GM23248 (cell line): Measurements from ENCODE around the gene RNU1-4.
"Not testable (repeated sequence)": the region's sequence is repeated elsewhere in the genome, so short reads cannot be mapped to it uniquely, and the experiment has no call there.

Source experiments
- EZH2 ChIP-seq: fragments of 200-600 bp; sonication (generic); IDR thresholded peaks from 2 replicates; pipeline ENCODE4 v1.6.1; 2018; ENCODE audit warnings: antibody characterized with exemption, mild to moderate bottlenecking; ENCODE audit not compliant: insufficient read depth, poor library complexity, severe bottlenecking
- EZH2phosphoT487 ChIP-seq: fragments of 200-600 bp; sonication (generic); IDR thresholded peaks from 2 replicates; pipeline ENCODE4 v1.6.1; 2018; ENCODE audit warnings: antibody characterized with exemption, moderate library complexity, mild to moderate bottlenecking, low read depth; ENCODE audit not compliant: insufficient read depth

GRCh38 chr1:16755385-16755784 is 15.1 kb downstream of the RNU1-4 start:
- TF ChIP-seq EZH2, EZH2phosphoT487: not testable (repeated sequence)
